GM23338 (cell line): Measurements from ENCODE around the gene SMARCA2. TPM values are rescaled to one million over a fixed set of nuclear protein-coding genes. Genes with fewer than 3 reads are reported as not detected.

ENCODE experiments used
- ATAC-seq: fragments of 200-7000 bp; cut with Tn5 transposase; 3 replicates; pipeline ENCODE4 v1.9.1; 2020
- DNase-seq: peaks from one replicate; pipeline ENCODE4 v3.0.0-alpha.2; 2015; ENCODE audit warnings: low spot score
- H2AFZ ChIP-seq: fragments of 200-600 bp; sonication (generic); 2 replicates; pipeline ENCODE4 v1.8.0; 2016; ENCODE audit warnings: antibody characterized with exemption, mild to moderate bottlenecking, moderate library complexity
- H3F3A ChIP-seq: fragments of 200-600 bp; sonication (generic); replicated peaks from 2 replicates; pipeline ENCODE4 v1.8.0; 2017; ENCODE audit warnings: antibody characterized with exemption, mixed run types, low read depth
- H3K27ac ChIP-seq: fragments of 200-600 bp; sonication (generic); 2 replicates; pipeline ENCODE4 v1.6.1; 2016; ENCODE audit warnings: low read depth
- H3K27me3 ChIP-seq: fragments of 200-600 bp; sonication (generic); 2 replicates; pipeline ENCODE4 v1.8.0; 2016; ENCODE audit warnings: mild to moderate bottlenecking, mixed run types, moderate library complexity; ENCODE audit not compliant: insufficient read depth
- H3K36me3 ChIP-seq: fragments of 200-600 bp; sonication (generic); 2 replicates; pipeline ENCODE4 v1.8.0; 2016; ENCODE audit warnings: mild to moderate bottlenecking; ENCODE audit not compliant: insufficient read depth
- H3K4me1 ChIP-seq: fragments of 200-600 bp; sonication (generic); 2 replicates; pipeline ENCODE4 v1.8.0; 2016; ENCODE audit warnings: mild to moderate bottlenecking, moderate library complexity; ENCODE audit not compliant: insufficient read depth
- H3K4me2 ChIP-seq: fragments of 200-600 bp; sonication (generic); 2 replicates; pipeline ENCODE4 v1.7.1; 2017; ENCODE audit warnings: mixed run types
- H3K4me3 ChIP-seq: fragments of 200-600 bp; sonication (generic); 2 replicates; pipeline ENCODE4 v1.6.1; 2016; ENCODE audit warnings: mixed run types
- H3K79me2 ChIP-seq: fragments of 200-600 bp; sonication (generic); replicated peaks from 2 replicates; pipeline ENCODE4 v1.8.0; 2017; ENCODE audit warnings: mild to moderate bottlenecking; ENCODE audit not compliant: insufficient read depth
- H3K9me2 ChIP-seq: fragments of 200-600 bp; sonication (generic); 2 replicates; pipeline ENCODE4 v1.8.0; 2017; ENCODE audit not compliant: insufficient read depth
- H4K20me1 ChIP-seq: fragments of 200-600 bp; sonication (generic); replicated peaks from 2 replicates; pipeline ENCODE4 v1.8.0; 2017; ENCODE audit warnings: mild to moderate bottlenecking; ENCODE audit not compliant: insufficient read depth
- H3K27ac Mint-ChIP-seq: 2 replicates; pipeline ENCODE4 v1.8.0; 2020; ENCODE audit warnings: inconsistent platforms, mild to moderate bottlenecking, moderate library complexity, mixed read lengths
- H3K27me3 Mint-ChIP-seq: 3 replicates; pipeline ENCODE4 v1.8.0; 2022; ENCODE audit warnings: low read depth, mild to moderate bottlenecking, moderate library complexity, mixed read lengths, inconsistent platforms; ENCODE audit not compliant: insufficient read depth, poor library complexity
- H3K36me3 Mint-ChIP-seq: 3 replicates; pipeline ENCODE4 v1.8.0; 2021; ENCODE audit warnings: low read depth, mild to moderate bottlenecking, inconsistent platforms, moderate library complexity, mixed read lengths
- H3K4me1 Mint-ChIP-seq: 3 replicates; pipeline ENCODE4 v1.8.0; 2020; ENCODE audit warnings: mild to moderate bottlenecking, inconsistent platforms, mixed read lengths
- H3K4me3 Mint-ChIP-seq: 3 replicates; pipeline ENCODE4 v1.8.0; 2021; ENCODE audit warnings: moderate library complexity, mild to moderate bottlenecking, inconsistent platforms, mixed read lengths
- H3K9me3 Mint-ChIP-seq: 3 replicates; pipeline ENCODE4 v1.8.0; 2020; ENCODE audit warnings: moderate library complexity, mild to moderate bottlenecking, inconsistent platforms, mixed read lengths
- CREB1 ChIP-seq: fragments of 250-450 bp; sonication (Bioruptor Pico); IDR thresholded peaks from 2 replicates; pipeline ENCODE4 v1.5.0; 2020; ENCODE audit warnings: low read depth, mild to moderate bottlenecking, moderate library complexity
- EZH2 ChIP-seq: fragments of 200-600 bp; sonication (generic); IDR thresholded peaks from one replicate; pipeline ENCODE4 v1.8.0; 2017; ENCODE audit warnings: antibody characterized with exemption, mild to moderate bottlenecking, low read depth; ENCODE audit not compliant: unreplicated experiment
- JUNB ChIP-seq: IDR thresholded peaks from one replicate; pipeline ENCODE4 v1.6.1; 2016; ENCODE audit warnings: antibody characterized with exemption; ENCODE audit not compliant: unreplicated experiment
- POLR2AphosphoS5 ChIP-seq: IDR thresholded peaks from 2 replicates; pipeline ENCODE4 v1.6.1; 2016; ENCODE audit warnings: antibody characterized with exemption, low read depth
- REST ChIP-seq: IDR thresholded peaks from one replicate; pipeline ENCODE4 v1.6.1; 2018; ENCODE audit warnings: antibody characterized with exemption; ENCODE audit not compliant: unreplicated experiment
- ZNF114 ChIP-seq: fragments of 250-450 bp; sonication (Bioruptor Pico); IDR thresholded peaks from 2 replicates; pipeline ENCODE4 v1.5.0; 2020; ENCODE audit warnings: mild to moderate bottlenecking, moderate library complexity
- ZNF331 ChIP-seq: fragments of 250-450 bp; sonication (Bioruptor Pico); IDR thresholded peaks from 2 replicates; pipeline ENCODE4 v1.5.0; 2020; ENCODE audit warnings: low read depth, mild to moderate bottlenecking, moderate library complexity
- polyA plus RNA-seq: library from polyadenylated mRNA; unstranded; fragments of >200 nt; fragmentation: Nextera tagmentation; extraction: Ambion mirVana; gene quantifications from 2 replicates; pipeline ENCODE4 v1.2.1, GENCODE V29; 2016
- total RNA-seq: library from RNA; depleted of rRNA; stranded (reverse); fragments of >200 nt; shearing (Covaris generic); gene quantifications from 2 replicates; pipeline ENCODE4 v1.2.3, GENCODE V29; 2014
- TF ChIP-seq, protein P1 (sequence below), 2 experiments: fragments of 200-600 bp in 1 of 2; sonication (generic) in 1 of 2; conservative IDR thresholded peaks; 2 replicates each; pipeline versions ENCODE4 v1.5.1 to v1.6.1; 2016 to 2017; ENCODE audit warnings: antibody characterized with exemption in 2 of 2, low read depth in 2 of 2, mild to moderate bottlenecking in 2 of 2, moderate library complexity in 1 of 2
- TF ChIP-seq, protein P2 (sequence below): fragments of 250-450 bp; sonication (Bioruptor Pico); IDR thresholded peaks from 2 replicates; pipeline ENCODE4 v1.5.0; 2020; ENCODE audit warnings: mild to moderate bottlenecking, moderate library complexity

Gene SMARCA2
- total and polyA plus RNA-seq, 2 experiments from 2014 or later: 21.7 to 21.9 TPM

GRCh38 chr9:2213830-2214468 lies 198.8 kb downstream of the SMARCA2 start (continued):
- TF ChIP-seq, protein P1, sequence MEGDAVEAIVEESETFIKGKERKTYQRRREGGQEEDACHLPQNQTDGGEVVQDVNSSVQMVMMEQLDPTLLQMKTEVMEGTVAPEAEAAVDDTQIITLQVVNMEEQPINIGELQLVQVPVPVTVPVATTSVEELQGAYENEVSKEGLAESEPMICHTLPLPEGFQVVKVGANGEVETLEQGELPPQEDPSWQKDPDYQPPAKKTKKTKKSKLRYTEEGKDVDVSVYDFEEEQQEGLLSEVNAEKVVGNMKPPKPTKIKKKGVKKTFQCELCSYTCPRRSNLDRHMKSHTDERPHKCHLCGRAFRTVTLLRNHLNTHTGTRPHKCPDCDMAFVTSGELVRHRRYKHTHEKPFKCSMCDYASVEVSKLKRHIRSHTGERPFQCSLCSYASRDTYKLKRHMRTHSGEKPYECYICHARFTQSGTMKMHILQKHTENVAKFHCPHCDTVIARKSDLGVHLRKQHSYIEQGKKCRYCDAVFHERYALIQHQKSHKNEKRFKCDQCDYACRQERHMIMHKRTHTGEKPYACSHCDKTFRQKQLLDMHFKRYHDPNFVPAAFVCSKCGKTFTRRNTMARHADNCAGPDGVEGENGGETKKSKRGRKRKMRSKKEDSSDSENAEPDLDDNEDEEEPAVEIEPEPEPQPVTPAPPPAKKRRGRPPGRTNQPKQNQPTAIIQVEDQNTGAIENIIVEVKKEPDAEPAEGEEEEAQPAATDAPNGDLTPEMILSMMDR (conservative IDR thresholded peaks at IDR 0.05; ENCODE audit: low read depth in 2 of 2): no peak
- TF ChIP-seq EZH2: no peak
- no peak for TF ChIP-seq JUNB

DNA sequence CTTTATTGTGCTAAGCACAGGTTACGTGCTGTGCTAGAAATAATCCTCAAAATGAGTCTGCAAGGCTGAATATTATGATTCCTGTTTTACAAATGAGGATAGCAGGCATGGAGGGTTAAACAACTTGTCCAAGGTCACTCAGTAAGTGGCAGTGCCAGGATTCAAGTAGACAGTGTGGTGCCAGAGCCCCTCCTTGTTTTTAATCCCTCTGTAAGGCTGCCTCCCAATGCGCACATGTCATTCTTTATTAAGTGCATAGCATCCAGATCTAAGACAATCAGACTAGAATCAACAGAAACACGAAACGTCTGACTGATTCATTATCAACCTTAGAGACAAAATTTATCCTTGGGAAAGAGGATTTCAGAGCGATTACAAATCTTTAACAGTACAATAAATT lies 199.6 kb downstream of the SMARCA2 start:
- 0 out of 2 replicates have a peak, but pooled peaks cover 12% of the 10 kb centered on the region for H3K9me2 ChIP-seq
- H3K4me3 ChIP-seq: no peak overlapping the region
- no peak overlapping the region for H2AFZ ChIP-seq
- no peak overlapping the region for H3K4me2 ChIP-seq
- Mint-ChIP-seq H3K27me3 (peaks cover 4% of the 10 kb centered on the region), H3K4me1 (peaks cover 6% of the 10 kb centered on the region), H3K27ac (no peak overlapping the region), H3K36me3 (no peaks in the 10 kb centered on the region), H3K9me3 (no peaks in the 10 kb centered on the region), H3K4me3 (no peak overlapping the region)
- no peaks in the 10 kb centered on the region for H3K36me3 ChIP-seq
- H3K27me3 ChIP-seq: no peaks in the 10 kb centered on the region
- H4K20me1 ChIP-seq: no peaks in the 10 kb centered on the region
- H3K79me2 ChIP-seq: no peaks in the 10 kb centered on the region
- no peak overlapping the region for H3K27ac ChIP-seq
- ATAC-seq (no peak), DNase-seq (no peak)
- no peaks in the 10 kb centered on the region for H3F3A ChIP-seq
- H3K4me1 ChIP-seq: peaks cover 9% of the 10 kb centered on the region; the same call in 1 of the 2 replicates
- TF ChIP-seq ZNF114 (CRISPR knock-in tag): no peak
- no peak for TF ChIP-seq ZNF331
- TF ChIP-seq POLR2AphosphoS5: no peak
- TF ChIP-seq, protein P1 (conservative IDR thresholded peaks at IDR 0.05; ENCODE audit: low read depth in 2 of 2): no peak
- TF ChIP-seq CREB1 (CRISPR knock-in tag): no peak
- TF ChIP-seq, protein P2, sequence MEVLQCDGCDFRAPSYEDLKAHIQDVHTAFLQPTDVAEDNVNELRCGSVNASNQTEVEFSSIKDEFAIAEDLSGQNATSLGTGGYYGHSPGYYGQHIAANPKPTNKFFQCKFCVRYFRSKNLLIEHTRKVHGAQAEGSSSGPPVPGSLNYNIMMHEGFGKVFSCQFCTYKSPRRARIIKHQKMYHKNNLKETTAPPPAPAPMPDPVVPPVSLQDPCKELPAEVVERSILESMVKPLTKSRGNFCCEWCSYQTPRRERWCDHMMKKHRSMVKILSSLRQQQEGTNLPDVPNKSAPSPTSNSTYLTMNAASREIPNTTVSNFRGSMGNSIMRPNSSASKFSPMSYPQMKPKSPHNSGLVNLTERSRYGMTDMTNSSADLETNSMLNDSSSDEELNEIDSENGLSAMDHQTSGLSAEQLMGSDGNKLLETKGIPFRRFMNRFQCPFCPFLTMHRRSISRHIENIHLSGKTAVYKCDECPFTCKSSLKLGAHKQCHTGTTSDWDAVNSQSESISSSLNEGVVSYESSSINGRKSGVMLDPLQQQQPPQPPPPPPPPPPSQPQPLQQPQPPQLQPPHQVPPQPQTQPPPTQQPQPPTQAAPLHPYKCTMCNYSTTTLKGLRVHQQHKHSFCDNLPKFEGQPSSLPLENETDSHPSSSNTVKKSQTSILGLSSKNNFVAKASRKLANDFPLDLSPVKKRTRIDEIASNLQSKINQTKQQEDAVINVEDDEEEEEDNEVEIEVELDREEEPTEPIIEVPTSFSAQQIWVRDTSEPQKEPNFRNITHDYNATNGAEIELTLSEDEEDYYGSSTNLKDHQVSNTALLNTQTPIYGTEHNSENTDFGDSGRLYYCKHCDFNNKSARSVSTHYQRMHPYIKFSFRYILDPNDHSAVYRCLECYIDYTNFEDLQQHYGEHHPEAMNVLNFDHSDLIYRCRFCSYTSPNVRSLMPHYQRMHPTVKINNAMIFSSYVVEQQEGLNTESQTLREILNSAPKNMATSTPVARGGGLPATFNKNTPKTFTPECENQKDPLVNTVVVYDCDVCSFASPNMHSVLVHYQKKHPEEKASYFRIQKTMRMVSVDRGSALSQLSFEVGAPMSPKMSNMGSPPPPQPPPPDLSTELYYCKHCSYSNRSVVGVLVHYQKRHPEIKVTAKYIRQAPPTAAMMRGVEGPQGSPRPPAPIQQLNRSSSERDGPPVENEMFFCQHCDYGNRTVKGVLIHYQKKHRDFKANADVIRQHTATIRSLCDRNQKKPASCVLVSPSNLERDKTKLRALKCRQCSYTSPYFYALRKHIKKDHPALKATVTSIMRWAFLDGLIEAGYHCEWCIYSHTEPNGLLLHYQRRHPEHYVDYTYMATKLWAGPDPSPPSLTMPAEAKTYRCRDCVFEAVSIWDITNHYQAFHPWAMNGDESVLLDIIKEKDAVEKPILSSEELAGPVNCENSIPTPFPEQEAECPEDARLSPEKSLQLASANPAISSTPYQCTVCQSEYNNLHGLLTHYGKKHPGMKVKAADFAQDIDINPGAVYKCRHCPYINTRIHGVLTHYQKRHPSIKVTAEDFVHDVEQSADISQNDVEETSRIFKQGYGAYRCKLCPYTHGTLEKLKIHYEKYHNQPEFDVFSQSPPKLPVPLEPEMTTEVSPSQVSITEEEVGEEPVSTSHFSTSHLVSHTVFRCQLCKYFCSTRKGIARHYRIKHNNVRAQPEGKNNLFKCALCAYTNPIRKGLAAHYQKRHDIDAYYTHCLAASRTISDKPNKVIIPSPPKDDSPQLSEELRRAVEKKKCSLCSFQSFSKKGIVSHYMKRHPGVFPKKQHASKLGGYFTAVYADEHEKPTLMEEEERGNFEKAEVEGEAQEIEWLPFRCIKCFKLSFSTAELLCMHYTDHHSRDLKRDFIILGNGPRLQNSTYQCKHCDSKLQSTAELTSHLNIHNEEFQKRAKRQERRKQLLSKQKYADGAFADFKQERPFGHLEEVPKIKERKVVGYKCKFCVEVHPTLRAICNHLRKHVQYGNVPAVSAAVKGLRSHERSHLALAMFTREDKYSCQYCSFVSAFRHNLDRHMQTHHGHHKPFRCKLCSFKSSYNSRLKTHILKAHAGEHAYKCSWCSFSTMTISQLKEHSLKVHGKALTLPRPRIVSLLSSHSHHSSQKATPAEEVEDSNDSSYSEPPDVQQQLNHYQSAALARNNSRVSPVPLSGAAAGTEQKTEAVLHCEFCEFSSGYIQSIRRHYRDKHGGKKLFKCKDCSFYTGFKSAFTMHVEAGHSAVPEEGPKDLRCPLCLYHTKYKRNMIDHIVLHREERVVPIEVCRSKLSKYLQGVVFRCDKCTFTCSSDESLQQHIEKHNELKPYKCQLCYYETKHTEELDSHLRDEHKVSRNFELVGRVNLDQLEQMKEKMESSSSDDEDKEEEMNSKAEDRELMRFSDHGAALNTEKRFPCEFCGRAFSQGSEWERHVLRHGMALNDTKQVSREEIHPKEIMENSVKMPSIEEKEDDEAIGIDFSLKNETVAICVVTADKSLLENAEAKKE (CRISPR knock-in tag): no peak
- TF ChIP-seq EZH2: no peak
- no peak for TF ChIP-seq REST
